OCI-LY7 (cell line): ENCODE results near the gene HBQ1. TPM values are rescaled to one million over a fixed set of nuclear protein-coding genes. Genes with fewer than 3 reads are reported as not detected.
A peak's percentile ranks its signal among the peaks of the same experiment; 100 is the strongest.

Experiments
- BruUV-seq: library from RNA; stranded (reverse); fragments of 400-500 nt; replicated peaks from 2 replicates; lab custom pipeline; 2021; lab: Mats Ljungman, UMichigan
- CTCF ChIA-PET: fragments of 300-600 bp; sonication (Branson Sonifier 250); formaldehyde crosslinking; loops from one replicate; lab custom pipeline; 2022; ENCODE audit warnings: antibody characterized with exemption; ENCODE audit not compliant: unreplicated experiment; lab: Charles Lee
- POLR2A ChIA-PET: fragments of 300-600 bp; sonication (Branson Sonifier 250); formaldehyde crosslinking; loops from one replicate; lab custom pipeline; 2022; ENCODE audit warnings: antibody characterized with exemption; lab: Charles Lee
- DNase-seq: peaks from one replicate; pipeline ENCODE4 v3.0.0-alpha.2; 2015; ENCODE audit warnings: low spot score
- H2AFZ ChIP-seq: fragments of 200-600 bp; sonication (generic), shearing (Covaris generic); 2 replicates; pipeline ENCODE4 v1.6.1; 2014; ENCODE audit warnings: mild to moderate bottlenecking, antibody characterized with exemption, low read length, moderate library complexity
- H3K27ac ChIP-seq: fragments of 200-600 bp; sonication (generic); 2 replicates; pipeline ENCODE4 v1.5.1; 2014; ENCODE audit warnings: mixed run types, low read depth, mild to moderate bottlenecking, moderate library complexity, low read length, inconsistent platforms; ENCODE audit not compliant: poor library complexity, severe bottlenecking
- H3K36me3 ChIP-seq: fragments of 200-600 bp; sonication (generic); 2 replicates; pipeline ENCODE4 v1.6.1; 2014; ENCODE audit warnings: mild to moderate bottlenecking, antibody characterized with exemption, low read length, moderate library complexity, mixed read lengths; ENCODE audit not compliant: insufficient read depth
- H3K4me1 ChIP-seq: fragments of 200-600 bp; sonication (generic); 2 replicates; pipeline ENCODE4 v1.5.1; 2014; ENCODE audit warnings: mild to moderate bottlenecking, low read length; ENCODE audit not compliant: insufficient read depth, poor library complexity, severe bottlenecking
- H3K4me2 ChIP-seq: fragments of 200-600 bp; sonication (generic); 2 replicates; pipeline ENCODE4 v1.6.1; 2014; ENCODE audit warnings: mild to moderate bottlenecking, low read length
- H3K4me3 ChIP-seq: fragments of 200-600 bp; sonication (generic); 2 replicates; pipeline ENCODE4 v1.5.1; 2014; ENCODE audit warnings: mild to moderate bottlenecking, low read depth, low read length; ENCODE audit not compliant: poor library complexity, severe bottlenecking
- H3K79me2 ChIP-seq: fragments of 200-600 bp; sonication (generic); 2 replicates; pipeline ENCODE4 v1.6.1; 2016; ENCODE audit warnings: low read depth, mild to moderate bottlenecking, low read length, moderate library complexity, mixed read lengths; ENCODE audit not compliant: insufficient read depth
- H3K9me2 ChIP-seq: fragments of 200-600 bp; sonication (generic); 2 replicates; pipeline ENCODE4 v1.6.1; 2016; ENCODE audit warnings: mild to moderate bottlenecking, low read length, mixed read lengths; ENCODE audit not compliant: insufficient read depth
- H3K9me3 ChIP-seq: fragments of 200-600 bp; sonication (generic); 2 replicates; pipeline ENCODE4 v1.6.1; 2014; ENCODE audit warnings: mild to moderate bottlenecking, mixed run types, low read length, mixed read lengths
- H4K20me1 ChIP-seq: fragments of 200-600 bp; sonication (generic); 2 replicates; pipeline ENCODE4 v1.6.1; 2014; ENCODE audit warnings: mild to moderate bottlenecking, antibody characterized with exemption, low read length, moderate library complexity, mixed read lengths; ENCODE audit not compliant: insufficient read depth
- EZH2phosphoT487 ChIP-seq: fragments of 200-600 bp; sonication (generic); IDR thresholded peaks from 2 replicates; pipeline ENCODE4 v1.6.1; 2018; ENCODE audit warnings: low read depth, borderline replicate concordance, mild to moderate bottlenecking, mixed run types, antibody characterized with exemption, low read length, moderate library complexity, mixed read lengths
- intact Hi-C: fragments of 100-400 bp; cut with micrococcal nuclease; formaldehyde crosslinking; loops from one replicate; pipeline ENCODE4 v1.10.0; 2022; ENCODE audit not compliant: unreplicated experiment
- total RNA-seq, 2 experiments: library from RNA; depleted of rRNA in 1 of 2; stranded (reverse); fragments of >200 nt in 1 of 2; shearing (Covaris generic) in 1 of 2; gene quantifications; 2 replicates each; pipeline ENCODE4 v1.2.3, GENCODE V29; 2014 to 2022
- TF ChIP-seq, protein P1 (sequence below): fragments of 200-600 bp; sonication (generic); conservative IDR thresholded peaks from 2 replicates; pipeline ENCODE4 v1.5.1; 2014; ENCODE audit warnings: mild to moderate bottlenecking, antibody characterized with exemption, low read length, moderate library complexity, mixed read lengths

Gene HBQ1
- total RNA-seq, 2 experiments from 2014 or later, result not detected

DNA sequence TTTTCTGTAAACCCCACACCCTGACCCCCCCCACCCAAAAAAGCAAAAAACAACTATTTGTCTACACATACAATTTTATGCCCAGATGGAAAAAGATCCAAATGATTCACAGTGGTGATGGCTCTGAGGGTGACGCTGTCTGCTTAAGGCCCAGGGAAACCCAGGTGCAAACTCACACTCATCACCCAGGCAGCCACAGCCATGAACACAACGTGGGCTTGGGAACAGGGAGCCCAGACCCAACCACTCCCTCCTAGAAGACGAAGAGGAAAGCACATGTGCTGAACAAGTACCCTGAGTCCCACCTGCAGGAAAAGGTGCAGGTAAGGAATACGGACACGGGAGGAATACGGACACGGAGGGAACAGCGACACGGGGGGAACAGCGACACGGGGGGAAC is 5.4 kb downstream of the HBQ1 start:
- Histone ChIP-seq H3K4me1 (peaks cover 4% of the 10 kb centered on the region), H3K9me3 (no peaks in the 10 kb centered on the region), H3K27ac (no peak overlapping the region), H2AFZ (no peak overlapping the region), H3K79me2 (no peaks in the 10 kb centered on the region), H4K20me1 (no peaks in the 10 kb centered on the region), H3K4me3 (no peak overlapping the region), H3K36me3 (peaks cover 63% of the 10 kb centered on the region), H3K9me2 (no peaks in the 10 kb centered on the region), H3K4me2 (no peak overlapping the region)
- no peak for DNase-seq
- BruUV-seq, result no TSS peak
- TF ChIP-seq, protein P1, sequence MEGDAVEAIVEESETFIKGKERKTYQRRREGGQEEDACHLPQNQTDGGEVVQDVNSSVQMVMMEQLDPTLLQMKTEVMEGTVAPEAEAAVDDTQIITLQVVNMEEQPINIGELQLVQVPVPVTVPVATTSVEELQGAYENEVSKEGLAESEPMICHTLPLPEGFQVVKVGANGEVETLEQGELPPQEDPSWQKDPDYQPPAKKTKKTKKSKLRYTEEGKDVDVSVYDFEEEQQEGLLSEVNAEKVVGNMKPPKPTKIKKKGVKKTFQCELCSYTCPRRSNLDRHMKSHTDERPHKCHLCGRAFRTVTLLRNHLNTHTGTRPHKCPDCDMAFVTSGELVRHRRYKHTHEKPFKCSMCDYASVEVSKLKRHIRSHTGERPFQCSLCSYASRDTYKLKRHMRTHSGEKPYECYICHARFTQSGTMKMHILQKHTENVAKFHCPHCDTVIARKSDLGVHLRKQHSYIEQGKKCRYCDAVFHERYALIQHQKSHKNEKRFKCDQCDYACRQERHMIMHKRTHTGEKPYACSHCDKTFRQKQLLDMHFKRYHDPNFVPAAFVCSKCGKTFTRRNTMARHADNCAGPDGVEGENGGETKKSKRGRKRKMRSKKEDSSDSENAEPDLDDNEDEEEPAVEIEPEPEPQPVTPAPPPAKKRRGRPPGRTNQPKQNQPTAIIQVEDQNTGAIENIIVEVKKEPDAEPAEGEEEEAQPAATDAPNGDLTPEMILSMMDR, result no peak
- TF ChIP-seq EZH2phosphoT487, result no peak
- intact Hi-C loops, result no loop called here
- ChIA-PET POLR2A (no interaction called here), CTCF (no interaction called here)

DNA sequence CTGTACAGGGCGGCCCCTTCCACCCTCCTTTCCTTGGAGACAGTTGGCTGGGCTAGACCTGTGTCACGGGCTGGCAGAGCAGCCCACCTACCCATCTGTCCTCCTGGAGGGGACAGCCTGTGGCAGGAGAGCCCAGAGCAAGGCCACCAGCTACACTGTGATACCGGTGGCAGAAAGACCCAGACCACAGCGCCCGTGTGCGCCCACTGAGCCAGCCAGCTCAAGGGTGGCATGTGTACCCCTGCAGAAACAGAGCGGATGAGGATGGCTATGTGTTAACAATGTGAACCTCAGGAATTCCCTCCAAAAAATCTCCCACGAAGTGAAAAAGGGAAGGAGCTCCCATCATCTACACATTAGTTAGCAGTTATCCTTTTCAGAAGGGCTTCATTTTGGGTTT is 7.1 kb downstream of the HBQ1 start:
- DNase-seq, result no peak
- no peak overlapping the region for H3K4me3 ChIP-seq
- intact Hi-C loops, result no loop called here
- TF ChIP-seq, protein P1, result no peak
- TF ChIP-seq EZH2phosphoT487, result no peak
- no peaks in the 10 kb centered on the region for H3K9me2 ChIP-seq
- no TSS peak for BruUV-seq
- ChIA-PET CTCF (no interaction called here), POLR2A (no interaction called here)
- peaks cover 76% of the 10 kb centered on the region for H3K36me3 ChIP-seq
- H4K20me1 ChIP-seq, result no peaks in the 10 kb centered on the region
- no peaks in the 10 kb centered on the region for H3K79me2 ChIP-seq
- no peak overlapping the region for H3K4me2 ChIP-seq
- no peak overlapping the region for H2AFZ ChIP-seq
- H3K27ac ChIP-seq, result no peak overlapping the region
- no peaks in the 10 kb centered on the region for H3K4me1 ChIP-seq
- H3K9me3 ChIP-seq, result no peaks in the 10 kb centered on the region

DNA sequence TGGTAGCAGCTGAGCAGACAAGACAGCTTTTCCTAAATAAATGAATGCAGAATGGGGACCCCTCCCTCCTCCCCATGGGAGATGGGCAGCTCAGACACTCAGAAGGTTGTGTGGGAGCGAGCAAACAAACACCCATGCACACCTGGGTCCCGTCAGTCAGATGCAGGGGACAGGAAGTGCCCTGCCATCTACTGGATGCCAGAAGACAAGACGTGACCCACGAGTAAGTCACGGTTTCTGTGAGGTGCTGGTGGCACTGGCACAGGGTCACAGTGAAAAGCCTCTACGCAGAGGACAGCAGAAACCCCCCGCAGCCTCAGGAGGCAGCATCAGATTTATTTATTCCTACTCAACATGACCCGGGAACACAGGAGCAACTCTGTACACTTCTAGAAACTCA is 8.4 kb downstream of the HBQ1 start:
- POLR2A ChIA-PET, result interaction anchor here (0.9 kb wide), 1 partner anchor 19 kb away, joined by 4 read pairs; no protein-coding TSS in a partner anchor
- H3K36me3 ChIP-seq, result peaks cover 83% of the 10 kb centered on the region
- no TSS peak for BruUV-seq

More for the DNA sequence above, 8.4 kb downstream of the HBQ1 start:
- no peaks in the 10 kb centered on the region for H3K9me2 ChIP-seq
- no peak for TF ChIP-seq EZH2phosphoT487
- TF ChIP-seq, protein P1, result peak; percentile 73
- intact Hi-C loops, result loop anchor here (2.0 kb wide), 1 partner anchor 82 kb away; no protein-coding TSS in a partner anchor
- no peak overlapping the region for H3K4me3 ChIP-seq
- no peaks in the 10 kb centered on the region for H3K4me1 ChIP-seq
- no peaks in the 10 kb centered on the region for H3K79me2 ChIP-seq
- CTCF ChIA-PET, result no interaction called here
- no peaks in the 10 kb centered on the region for H3K9me3 ChIP-seq
- H3K4me2 ChIP-seq, result no peak overlapping the region
- no peaks in the 10 kb centered on the region for H4K20me1 ChIP-seq
- no peak overlapping the region for H2AFZ ChIP-seq
- no peak overlapping the region for H3K27ac ChIP-seq
- peak; percentile 61 for DNase-seq
